GM12873 (cell line): Measurements from ENCODE around the gene PREX1.

ENCODE experiments used
- TF ChIP-seq, protein P1 (sequence below): IDR thresholded peaks from 2 replicates; pipeline ENCODE4 v1.5.1; 2012; ENCODE audit warnings: low read depth, mild to moderate bottlenecking, moderate library complexity, low read length, control low read depth; ENCODE audit not compliant: insufficient read depth; ENCODE audit errors: missing control alignments

Gene PREX1

DNA sequence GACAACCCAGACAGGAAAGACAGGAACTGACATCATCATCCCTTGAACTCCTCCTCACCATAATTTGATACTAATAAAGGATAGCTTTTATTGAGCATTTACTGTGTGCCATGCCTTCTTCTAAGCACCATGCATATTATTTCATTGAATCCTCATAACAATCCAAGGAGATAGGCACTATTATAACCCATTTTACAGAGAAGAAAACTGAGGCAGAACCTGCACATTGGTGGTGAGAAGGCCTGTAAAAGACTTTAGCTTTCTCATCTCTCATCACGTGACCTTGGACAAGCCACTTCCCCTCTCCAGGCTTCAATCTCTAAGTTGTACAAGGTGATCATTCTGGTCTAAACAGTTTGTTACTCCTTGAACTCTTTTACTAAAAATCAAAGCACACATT is 34.5 kb upstream of the PREX1 start:
- TF ChIP-seq, protein P1, sequence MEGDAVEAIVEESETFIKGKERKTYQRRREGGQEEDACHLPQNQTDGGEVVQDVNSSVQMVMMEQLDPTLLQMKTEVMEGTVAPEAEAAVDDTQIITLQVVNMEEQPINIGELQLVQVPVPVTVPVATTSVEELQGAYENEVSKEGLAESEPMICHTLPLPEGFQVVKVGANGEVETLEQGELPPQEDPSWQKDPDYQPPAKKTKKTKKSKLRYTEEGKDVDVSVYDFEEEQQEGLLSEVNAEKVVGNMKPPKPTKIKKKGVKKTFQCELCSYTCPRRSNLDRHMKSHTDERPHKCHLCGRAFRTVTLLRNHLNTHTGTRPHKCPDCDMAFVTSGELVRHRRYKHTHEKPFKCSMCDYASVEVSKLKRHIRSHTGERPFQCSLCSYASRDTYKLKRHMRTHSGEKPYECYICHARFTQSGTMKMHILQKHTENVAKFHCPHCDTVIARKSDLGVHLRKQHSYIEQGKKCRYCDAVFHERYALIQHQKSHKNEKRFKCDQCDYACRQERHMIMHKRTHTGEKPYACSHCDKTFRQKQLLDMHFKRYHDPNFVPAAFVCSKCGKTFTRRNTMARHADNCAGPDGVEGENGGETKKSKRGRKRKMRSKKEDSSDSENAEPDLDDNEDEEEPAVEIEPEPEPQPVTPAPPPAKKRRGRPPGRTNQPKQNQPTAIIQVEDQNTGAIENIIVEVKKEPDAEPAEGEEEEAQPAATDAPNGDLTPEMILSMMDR = no peak

DNA sequence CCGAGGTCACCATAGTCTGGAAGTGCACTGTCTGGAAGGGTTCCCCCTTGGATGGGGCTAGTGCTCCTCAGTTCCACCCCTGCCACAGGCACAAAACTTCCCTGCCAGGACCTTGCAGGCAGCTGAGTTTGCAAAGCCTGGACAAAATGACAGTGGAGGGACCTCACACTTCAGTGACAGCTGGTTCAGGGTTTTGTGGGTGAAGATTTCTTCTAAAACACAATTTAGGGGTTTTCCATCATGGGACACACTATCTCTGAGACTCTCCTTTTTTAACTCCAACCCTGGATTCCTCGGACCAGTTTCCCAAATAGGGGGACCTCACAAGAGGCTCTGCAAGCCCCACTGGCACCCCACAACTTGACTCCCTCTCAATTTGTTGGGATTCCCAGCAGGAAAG is 33.6 kb upstream of the PREX1 start:
- TF ChIP-seq, protein P1 = no peak

DNA sequence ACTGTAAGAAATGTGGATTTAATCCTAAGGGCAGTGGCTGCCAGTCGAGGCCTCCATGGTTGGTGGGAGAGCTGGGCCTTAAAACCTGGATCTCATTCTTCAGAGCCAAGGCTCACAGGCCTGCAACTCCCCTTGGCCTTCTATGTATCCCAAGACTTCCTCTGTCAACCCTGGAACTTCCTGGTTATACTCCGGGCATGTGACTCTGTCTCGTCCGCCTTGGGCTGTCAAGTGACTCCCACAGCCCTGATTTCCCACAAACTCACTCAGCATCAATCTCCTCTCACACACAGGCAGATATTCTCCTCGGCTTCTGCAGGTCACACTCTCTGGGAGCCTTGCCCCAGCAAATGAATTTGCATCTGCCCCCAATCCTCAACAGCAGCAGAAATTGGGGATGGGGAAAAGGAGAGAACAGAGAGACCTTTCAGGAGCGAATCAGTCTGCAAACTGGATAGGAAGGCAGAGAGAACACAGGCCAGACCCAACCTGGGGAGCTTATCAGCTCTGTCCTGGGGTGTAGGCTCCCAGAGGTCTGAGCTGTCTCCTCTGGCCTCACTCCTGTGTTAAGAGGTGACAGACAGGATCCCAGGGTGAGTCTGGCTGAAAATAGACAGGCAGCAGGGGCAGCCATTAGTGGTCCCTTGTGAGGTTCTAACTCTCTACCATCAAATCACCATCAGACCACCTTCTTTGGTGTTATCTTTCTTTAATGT is 30.4 kb upstream of the PREX1 start:
- TF ChIP-seq, protein P1 = no peak

DNA sequence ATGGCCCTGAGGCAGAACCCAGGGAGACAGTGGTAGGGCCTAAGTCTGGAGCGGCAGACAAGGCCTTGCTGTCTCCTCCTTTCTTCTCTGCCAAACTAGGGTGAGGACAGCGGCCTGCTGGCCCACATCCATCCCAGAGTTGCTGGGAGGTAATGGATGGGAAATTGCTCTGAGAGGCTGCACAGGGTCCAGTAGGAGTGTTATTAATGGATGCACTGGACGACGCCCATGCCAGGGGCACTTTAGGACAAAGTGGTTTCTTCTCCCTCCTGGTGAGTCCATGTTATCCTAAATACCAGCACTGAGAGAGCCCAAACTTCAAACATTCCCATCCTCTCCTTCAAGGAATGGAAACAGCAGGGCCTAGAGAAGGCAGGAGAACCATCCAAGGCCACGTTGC is 28.3 kb upstream of the PREX1 start:
- TF ChIP-seq, protein P1 = no peak

DNA sequence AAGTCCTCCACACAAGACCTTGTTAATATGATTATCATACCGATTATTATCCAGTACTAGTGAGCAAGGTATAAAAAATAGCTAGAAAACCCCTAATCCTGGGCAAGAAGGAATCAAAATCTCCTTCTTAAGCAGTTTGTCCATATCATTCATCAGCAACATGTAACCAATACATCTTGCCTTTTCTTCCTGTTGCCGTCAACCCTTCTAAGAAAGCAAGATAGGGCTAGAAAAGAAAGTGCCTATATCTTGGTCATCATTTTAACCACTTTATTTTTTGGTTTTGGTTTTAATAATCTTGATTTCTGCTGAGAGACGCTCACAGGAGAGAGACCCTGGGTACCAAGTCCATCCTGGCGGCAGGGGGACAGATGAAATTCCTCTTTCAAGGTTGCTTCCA is 27.2 kb upstream of the PREX1 start:
- TF ChIP-seq, protein P1 = no peak

DNA sequence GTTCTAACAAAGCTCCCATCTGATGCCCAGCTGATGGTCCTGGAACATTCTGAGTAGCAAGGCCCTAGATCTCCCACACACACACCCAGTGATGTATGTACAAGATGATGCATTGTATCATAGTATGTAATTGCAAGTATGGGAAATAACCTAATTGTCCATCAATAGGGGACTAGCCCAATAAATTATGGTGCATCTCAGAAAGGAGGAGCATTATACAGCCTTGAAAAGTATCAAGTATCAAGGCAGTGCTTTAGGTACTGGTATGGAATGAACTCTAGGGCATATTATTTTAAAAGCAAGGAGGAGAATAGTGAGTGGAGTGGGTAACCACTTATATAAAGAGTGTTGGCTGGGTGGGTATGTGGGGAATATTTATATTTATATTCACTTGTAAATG is 24.8 kb upstream of the PREX1 start:
- TF ChIP-seq, protein P1 = no peak

DNA sequence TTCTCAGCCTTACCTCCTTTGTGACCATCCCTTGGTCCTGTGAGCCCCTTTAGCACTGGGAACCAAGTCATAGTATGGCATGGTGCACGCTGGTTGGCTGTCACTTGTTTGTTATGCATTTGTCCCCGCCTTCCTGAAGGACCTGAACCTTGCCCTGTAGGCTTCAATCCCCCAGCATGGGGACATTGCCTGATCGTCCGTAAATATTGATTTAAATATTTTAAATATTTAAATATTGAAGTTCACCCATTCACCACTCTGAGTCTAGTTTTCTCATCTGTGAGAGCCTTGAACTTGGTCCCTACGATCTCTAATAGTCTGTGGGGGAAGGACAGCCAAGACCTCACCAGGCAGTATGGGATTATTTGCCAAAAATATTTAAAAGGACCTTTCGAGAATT is 23.8 kb upstream of the PREX1 start:
- TF ChIP-seq, protein P1 = no peak
